DOHH2 (cell line): Measurements from ENCODE around the gene CACNA1F.
A peak's percentile ranks its signal among the peaks of the same experiment; 100 is the strongest.

Experiments
- H3F3A ChIP-seq: fragments of 200-600 bp; sonication (generic), shearing (Covaris generic); 2 replicates; pipeline ENCODE4 v1.6.0; 2016; ENCODE audit warnings: antibody characterized with exemption, mild to moderate bottlenecking; ENCODE audit not compliant: control insufficient read depth, insufficient read depth
- H3K27ac ChIP-seq: fragments of 200-600 bp; sonication (generic); 2 replicates; pipeline ENCODE4 v1.5.1; 2014; ENCODE audit warnings: low read depth, mild to moderate bottlenecking, low read length, moderate library complexity
- H3K27me3 ChIP-seq: fragments of 200-600 bp; sonication (generic); 2 replicates; pipeline ENCODE4 v1.6.1; 2014; ENCODE audit warnings: mild to moderate bottlenecking, low read length, mixed read lengths; ENCODE audit not compliant: control insufficient read depth
- H3K36me3 ChIP-seq: fragments of 200-600 bp; sonication (generic); 2 replicates; pipeline ENCODE4 v1.6.1; 2014; ENCODE audit warnings: mild to moderate bottlenecking, low read length, moderate library complexity, mixed read lengths; ENCODE audit not compliant: control insufficient read depth
- H3K4me1 ChIP-seq: fragments of 200-600 bp; sonication (generic); 2 replicates; pipeline ENCODE4 v1.6.1; 2014; ENCODE audit warnings: mild to moderate bottlenecking, low read length, mixed read lengths; ENCODE audit not compliant: control insufficient read depth
- H3K4me2 ChIP-seq: fragments of 200-600 bp; sonication (generic); 2 replicates; pipeline ENCODE4 v1.6.0; 2014; ENCODE audit warnings: mild to moderate bottlenecking, low read length, moderate library complexity
- H3K4me3 ChIP-seq: fragments of 200-600 bp; sonication (generic); 2 replicates; pipeline ENCODE4 v1.5.1; 2014; ENCODE audit warnings: mild to moderate bottlenecking, low read length, mixed read lengths
- H3K79me2 ChIP-seq: fragments of 200-600 bp; sonication (generic); 2 replicates; pipeline ENCODE4 v1.6.1; 2014; ENCODE audit warnings: mild to moderate bottlenecking, low read length, mixed read lengths; ENCODE audit not compliant: control insufficient read depth
- H3K9me2 ChIP-seq: fragments of 200-600 bp; sonication (generic); replicated peaks from 2 replicates; pipeline ENCODE4 v1.6.1; 2014; ENCODE audit warnings: mild to moderate bottlenecking, low read length, mixed read lengths; ENCODE audit not compliant: control insufficient read depth
- H3K9me3 ChIP-seq: fragments of 200-600 bp; sonication (generic); 2 replicates; pipeline ENCODE4 v1.6.1; 2014; ENCODE audit warnings: antibody characterized with exemption, low read length, mixed read lengths; ENCODE audit not compliant: control insufficient read depth, insufficient read depth
- H4K20me1 ChIP-seq: fragments of 200-600 bp; sonication (generic); 2 replicates; pipeline ENCODE4 v1.6.0; 2014; ENCODE audit warnings: low read depth, mild to moderate bottlenecking, antibody characterized with exemption, low read length, moderate library complexity; ENCODE audit not compliant: control insufficient read depth, insufficient read depth
- CTCF ChIP-seq: fragments of 200-600 bp; sonication (generic); IDR thresholded peaks from one replicate; pipeline ENCODE4 v1.5.1; 2014; ENCODE audit warnings: antibody characterized with exemption, mild to moderate bottlenecking, low read depth, low read length; ENCODE audit not compliant: poor library complexity, severe bottlenecking
- EZH2phosphoT487 ChIP-seq: fragments of 200-600 bp; sonication (generic); IDR thresholded peaks from 2 replicates; pipeline ENCODE4 v1.6.1; 2017; ENCODE audit warnings: borderline replicate concordance, mild to moderate bottlenecking, antibody characterized with exemption, low read length, moderate library complexity, mixed read lengths

The CACNA1F gene

GRCh38 chrX:49155243-49155899, 77.8 kb downstream of the CACNA1F start:
- Histone ChIP-seq H3K9me3 (no peaks in the 10 kb centered on the region), H3K27ac (peak overlapping the region; percentile 85), H3K27me3 (no peaks in the 10 kb centered on the region)

More at GRCh38 chrX:49155243-49155899, 77.8 kb downstream of the CACNA1F start:
- Histone ChIP-seq H3K9me2 (no peaks in the 10 kb centered on the region), H3K4me3 (peak overlapping the region; percentile 85), H3K4me2 (peak overlapping the region; percentile 91), H3K4me1 (peaks cover 10% of the 10 kb centered on the region), H3K79me2 (peaks cover 4% of the 10 kb centered on the region; the same call in 1 of the 2 replicates), H3F3A (no peaks in the 10 kb centered on the region), H4K20me1 (no peaks in the 10 kb centered on the region), H3K36me3 (no peaks in the 10 kb centered on the region)
- TF ChIP-seq CTCF (no peak), EZH2phosphoT487 (no peak)
